Measurements from ENCODE around the gene FOXI3. TPM values are rescaled to one million over a fixed set of nuclear protein-coding genes. Genes with fewer than 3 reads are reported as not detected.

The FOXI3 gene
- total RNA-seq, result not detected in 2 replicates

- DNase-seq (ENCODE audit: low read depth), result no peak
Measured at GRCh38 chr2:88452565-88452905, at the start of gene FOXI3. TSS of gene FOXI3 (minus strand) at chr2:88452693. CDS start at chr2:88452535, 158 bp downstream.

- peak; percentile 54 for DNase-seq (ENCODE audit: low read depth)
Measured at GRCh38 chr2:88500691-88501090, 48.2 kb upstream of the FOXI3 start.

- no peak for DNase-seq (ENCODE audit: low read depth)
Measured at GRCh38 chr2:88499204-88499603, 46.7 kb upstream of the FOXI3 start.

- DNase-seq (ENCODE audit: low read depth), result no peak
Measured at GRCh38 chr2:88493481-88493880, 41.0 kb upstream of the FOXI3 start.

DNA sequence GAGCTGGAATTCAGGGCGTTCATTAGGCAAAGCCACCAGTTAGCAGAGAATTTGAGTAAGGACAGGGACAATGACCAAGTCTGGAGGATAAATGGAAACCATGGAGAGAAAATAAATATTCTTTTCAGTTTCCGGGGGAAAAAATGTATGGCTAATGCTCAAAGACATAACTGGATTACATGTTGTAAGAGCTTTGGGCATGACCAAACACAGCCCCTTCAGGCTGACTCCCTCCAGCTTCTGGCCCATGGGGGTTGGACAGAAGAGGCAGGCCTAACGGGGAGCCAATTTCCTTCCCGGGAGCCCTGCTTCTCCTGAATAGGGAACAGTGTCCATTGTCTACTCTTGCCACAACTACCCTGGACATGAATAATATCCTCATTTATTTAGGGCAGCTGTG lies 39.5 kb upstream of the FOXI3 start:
- DNase-seq (ENCODE audit: low read depth), result no peak

GRCh38 chr2:88489181-88489580 lies 36.7 kb upstream of the FOXI3 start:
- no peak for DNase-seq (ENCODE audit: low read depth)

DNA sequence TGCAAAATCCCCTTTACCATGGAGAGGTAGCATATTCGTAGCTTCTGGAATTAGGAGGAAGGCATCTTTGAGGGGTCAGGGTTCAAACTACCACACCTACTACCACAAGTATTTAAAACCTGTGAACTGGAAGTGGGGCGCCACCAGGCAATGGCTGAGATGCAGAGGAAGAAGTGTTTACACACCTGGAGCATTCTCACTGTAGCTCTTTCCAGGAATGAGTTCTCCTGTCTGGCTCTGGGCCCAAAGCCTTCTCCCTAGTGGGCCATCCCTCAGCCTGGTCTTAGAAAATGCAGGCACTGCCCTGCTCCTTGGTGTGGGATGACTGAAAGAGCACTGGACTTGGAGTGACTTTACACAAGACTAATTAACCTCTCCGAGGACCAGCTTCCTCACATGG lies 30.7 kb upstream of the FOXI3 start:
- no peak for DNase-seq (ENCODE audit: low read depth)

DNA sequence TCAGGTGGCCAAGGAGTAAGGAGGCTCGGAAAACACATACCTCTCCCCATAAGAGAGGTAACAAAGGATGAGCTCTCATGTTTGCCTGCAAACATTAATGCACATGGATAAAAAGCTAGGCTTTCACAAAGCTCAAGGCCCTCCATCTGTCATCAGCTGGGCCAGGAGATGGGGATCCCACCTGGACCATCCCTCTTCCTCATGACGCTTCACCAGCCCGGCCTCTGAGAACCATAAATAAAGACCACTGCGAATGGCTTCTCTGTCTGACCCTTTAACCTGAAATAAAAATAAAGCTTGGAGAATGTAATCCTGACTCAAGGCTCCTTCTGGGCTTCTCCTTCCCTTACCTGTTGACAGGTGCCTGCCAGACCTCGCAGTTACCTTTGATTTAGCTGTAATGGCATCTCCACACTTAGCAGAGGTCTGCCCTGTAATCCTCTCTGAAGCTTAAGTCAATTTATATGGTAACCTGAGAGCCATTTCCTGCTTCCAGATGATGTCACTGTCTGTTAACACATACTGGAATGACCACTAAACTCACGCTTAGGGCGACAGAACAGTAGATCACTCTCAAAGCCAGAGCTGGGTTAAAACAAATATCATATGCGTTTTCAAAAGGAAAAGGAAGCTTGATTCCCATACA lies 29.3 kb upstream of the FOXI3 start:
- peak; percentile 45 for DNase-seq (ENCODE audit: low read depth)

GRCh38 chr2:88472811-88473210 lies 20.3 kb upstream of the FOXI3 start:
- no peak for DNase-seq (ENCODE audit: low read depth)

DNA sequence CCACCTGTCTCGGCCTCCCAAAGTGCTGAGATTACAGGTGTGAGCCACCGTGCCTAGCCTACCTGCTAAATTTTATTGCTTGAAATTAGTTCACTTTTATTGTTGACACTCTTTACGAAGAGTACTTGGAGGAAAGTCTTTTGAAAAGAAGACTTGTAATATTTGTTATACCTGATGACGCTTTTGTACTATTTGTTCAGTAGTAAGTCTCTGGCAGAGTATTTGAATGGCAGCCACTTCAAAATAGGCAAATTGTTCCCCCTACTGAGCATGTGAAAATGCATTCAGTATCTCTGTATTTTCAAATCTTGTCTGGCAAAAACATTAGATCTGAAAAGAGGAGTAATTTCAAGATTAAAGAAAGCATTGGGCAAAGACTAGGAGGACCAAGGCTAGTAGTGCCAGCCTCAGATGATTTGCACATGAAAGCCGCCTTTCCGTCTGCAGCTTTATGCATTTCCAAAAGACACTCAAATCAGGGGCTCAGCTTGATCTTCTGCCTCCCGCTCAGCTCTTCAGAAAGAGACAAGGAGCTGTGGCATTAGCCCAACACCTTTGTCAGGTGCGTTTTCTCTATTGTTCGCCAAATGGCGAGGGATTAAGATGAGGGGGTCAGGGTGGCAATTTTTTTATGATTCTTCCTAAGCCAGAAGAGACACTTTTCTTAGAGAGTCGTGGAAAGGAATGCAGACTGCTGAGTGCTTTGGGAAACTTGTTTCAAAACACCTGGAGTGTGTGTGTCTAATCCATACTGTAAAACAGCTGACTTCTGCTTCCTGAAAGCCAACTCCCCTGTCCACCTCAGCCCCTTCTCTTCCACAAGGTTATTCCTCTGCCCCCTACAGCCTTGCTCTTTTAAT lies 18.8 kb upstream of the FOXI3 start:
- no peak for DNase-seq (ENCODE audit: low read depth)

DNA sequence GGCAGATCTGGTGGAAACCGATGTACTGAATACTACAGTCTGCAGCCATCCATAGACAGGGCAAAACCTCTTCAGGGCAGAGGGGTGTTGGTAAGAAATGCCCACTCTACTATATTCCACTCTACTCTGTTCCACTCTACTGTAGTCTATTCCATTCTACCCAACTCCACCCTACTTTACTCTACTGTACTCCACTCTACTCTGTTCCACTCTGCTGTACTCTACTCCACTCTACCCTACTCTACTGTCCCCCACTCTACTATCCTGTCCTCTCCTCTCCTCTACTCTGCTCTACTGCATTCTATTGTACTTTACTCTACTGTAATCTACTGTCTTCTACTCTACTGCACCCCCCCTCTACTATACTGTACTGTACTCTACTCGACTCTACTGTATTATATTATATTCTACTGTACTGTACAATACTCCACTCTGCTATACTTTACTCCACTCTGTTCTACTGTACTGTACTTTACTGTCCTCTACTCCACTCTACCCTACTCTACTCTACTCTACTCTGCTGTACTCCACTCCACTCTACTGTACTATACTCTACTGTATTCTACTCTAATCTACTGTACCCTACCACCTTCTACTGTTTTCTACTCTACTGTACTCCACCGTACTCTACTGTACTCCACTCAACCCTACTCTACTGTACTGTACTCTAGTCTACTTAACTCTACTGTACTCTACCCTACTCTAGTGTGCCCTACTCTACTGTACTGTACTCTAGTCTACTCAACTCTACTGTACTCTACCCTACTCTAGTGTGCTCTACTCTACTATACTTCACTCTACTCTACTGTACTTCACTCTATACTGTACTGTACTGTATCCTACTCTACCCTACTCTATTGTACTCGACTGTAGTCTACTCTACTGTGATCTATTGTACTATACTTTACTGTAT lies 17.0 kb upstream of the FOXI3 start:
- DNase-seq (ENCODE audit: low read depth), result no peak

DNA sequence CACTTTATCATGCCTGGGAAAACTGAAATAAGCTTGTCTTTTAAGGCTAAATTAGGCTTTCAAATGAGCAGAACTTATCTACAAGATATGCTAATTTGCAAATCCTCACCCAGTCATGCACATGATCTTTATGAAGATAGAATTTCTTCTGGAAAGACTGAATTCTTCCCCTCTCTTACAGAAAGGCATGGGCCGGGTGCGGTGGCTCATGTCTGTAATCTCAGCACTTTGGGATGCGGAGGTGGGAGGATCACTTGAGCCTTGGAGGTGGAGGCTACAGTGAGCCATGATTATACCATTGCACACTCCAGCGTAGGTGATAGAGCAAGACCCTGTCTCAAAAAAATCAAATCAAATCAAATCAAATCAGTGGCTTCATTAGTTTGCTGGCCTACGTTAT lies 11.7 kb upstream of the FOXI3 start:
- no peak for DNase-seq (ENCODE audit: low read depth)

- DNase-seq (ENCODE audit: low read depth), result no peak
Measured at GRCh38 chr2:88458633-88459032, 6.1 kb upstream of the FOXI3 start.

- DNase-seq (ENCODE audit: low read depth), result peak; percentile 11
Measured at GRCh38 chr2:88452980-88453582, 588 bp upstream of the FOXI3 start.

GRCh38 chr2:88451811-88452564 lies 505 bp downstream of the FOXI3 start:
- no peak for DNase-seq (ENCODE audit: low read depth)

GRCh38 chr2:88450925-88451810 lies 1.3 kb downstream of the FOXI3 start:
- no peak for DNase-seq (ENCODE audit: low read depth)

DNA sequence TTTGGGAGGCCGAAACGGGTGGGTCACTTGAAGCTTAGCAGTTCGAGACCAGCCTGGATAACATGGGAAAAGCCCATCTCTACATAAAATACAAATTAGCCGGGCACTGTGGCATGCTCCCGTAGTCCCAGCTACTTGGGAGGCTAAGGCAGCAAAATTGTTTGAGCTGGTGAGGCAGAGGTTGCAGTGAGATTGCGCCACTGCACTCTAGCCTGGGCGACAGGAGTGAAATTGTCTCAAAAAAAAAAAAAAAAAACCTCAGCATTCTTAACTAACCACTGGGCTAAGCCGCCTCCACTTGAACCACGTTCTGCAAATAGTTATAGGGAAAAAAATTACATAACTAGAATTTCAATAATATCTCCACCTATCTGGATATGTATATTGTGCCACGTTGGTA lies 2.3 kb downstream of the FOXI3 start:
- no peak for DNase-seq (ENCODE audit: low read depth)

DNA sequence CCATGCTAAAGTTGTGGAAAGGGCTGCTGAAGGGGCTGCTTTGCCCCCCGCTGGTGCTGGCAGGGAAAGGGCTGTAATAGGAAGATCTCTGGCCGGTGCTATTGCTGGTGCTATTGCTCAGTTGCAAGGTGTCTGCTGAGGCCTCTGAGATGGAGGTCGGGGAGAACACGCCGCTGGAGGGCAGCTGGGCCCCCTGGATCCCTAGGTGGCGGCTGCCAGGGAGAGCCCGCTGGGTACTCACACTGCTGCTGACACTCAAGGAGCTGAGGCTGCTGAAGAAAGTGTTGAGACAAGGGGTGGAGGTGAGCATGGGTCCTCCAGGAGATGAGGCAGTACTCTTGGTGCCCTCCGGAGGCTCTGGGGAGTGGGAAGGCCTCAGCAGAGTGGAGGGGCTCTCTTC lies 4.2 kb downstream of the FOXI3 start:
- DNase-seq (ENCODE audit: low read depth), result no peak

GRCh38 chr2:88443353-88443938 lies 9.0 kb downstream of the FOXI3 start:
- no peak for DNase-seq (ENCODE audit: low read depth)

- no peak for DNase-seq (ENCODE audit: low read depth)
Measured at GRCh38 chr2:88442473-88442872, 10.0 kb downstream of the FOXI3 start.

All from renal cortical epithelial cell (primary cell).